Suprapubic skin (tissue), 4 donors: ENCODE measurements around the gene NFATC3.

Experiments
- POLR2A ChIP-seq, 2 donors: fragments of 450-650 bp; IDR thresholded peaks; one replicate each; pipeline ENCODE4 v1.6.1; 2017; ENCODE audit warnings: antibody characterized with exemption in 2 of 2, mild to moderate bottlenecking in 2 of 2, moderate library complexity in 2 of 2
- POLR2AphosphoS5 ChIP-seq, 3 donors: sonication (generic); formaldehyde crosslinking; IDR thresholded peaks; one replicate each; pipeline ENCODE4 v1.6.1; 2017; ENCODE audit warnings: antibody characterized with exemption in 3 of 3
- TF ChIP-seq, protein P1 (sequence below), 2 donors: fragments of 200-600 bp in 1 of 2; fragments of 450-650 bp in 1 of 2; sonication (generic) in 1 of 2; IDR thresholded peaks; one replicate each; pipeline ENCODE4 v1.5.1; 2016 to 2019; ENCODE audit warnings: antibody characterized with exemption in 2 of 2, mild to moderate bottlenecking in 1 of 2, moderate library complexity in 1 of 2

GRCh38 chr16:68216240-68216639 lies 131.1 kb downstream of the NFATC3 start:
- TF ChIP-seq, protein P1, sequence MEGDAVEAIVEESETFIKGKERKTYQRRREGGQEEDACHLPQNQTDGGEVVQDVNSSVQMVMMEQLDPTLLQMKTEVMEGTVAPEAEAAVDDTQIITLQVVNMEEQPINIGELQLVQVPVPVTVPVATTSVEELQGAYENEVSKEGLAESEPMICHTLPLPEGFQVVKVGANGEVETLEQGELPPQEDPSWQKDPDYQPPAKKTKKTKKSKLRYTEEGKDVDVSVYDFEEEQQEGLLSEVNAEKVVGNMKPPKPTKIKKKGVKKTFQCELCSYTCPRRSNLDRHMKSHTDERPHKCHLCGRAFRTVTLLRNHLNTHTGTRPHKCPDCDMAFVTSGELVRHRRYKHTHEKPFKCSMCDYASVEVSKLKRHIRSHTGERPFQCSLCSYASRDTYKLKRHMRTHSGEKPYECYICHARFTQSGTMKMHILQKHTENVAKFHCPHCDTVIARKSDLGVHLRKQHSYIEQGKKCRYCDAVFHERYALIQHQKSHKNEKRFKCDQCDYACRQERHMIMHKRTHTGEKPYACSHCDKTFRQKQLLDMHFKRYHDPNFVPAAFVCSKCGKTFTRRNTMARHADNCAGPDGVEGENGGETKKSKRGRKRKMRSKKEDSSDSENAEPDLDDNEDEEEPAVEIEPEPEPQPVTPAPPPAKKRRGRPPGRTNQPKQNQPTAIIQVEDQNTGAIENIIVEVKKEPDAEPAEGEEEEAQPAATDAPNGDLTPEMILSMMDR (IDR thresholded peaks at IDR 0.05): no peak
- no peak for TF ChIP-seq POLR2A (IDR thresholded peaks at IDR 0.05)
- TF ChIP-seq POLR2AphosphoS5 (IDR thresholded peaks at IDR 0.05): no peak
